DMS114 treated with DMSO at 0.1 percent for 48 hours (cell line): ENCODE data around the gene ARL6IP6.

ENCODE experiments used
- DNase-seq: peaks from one replicate; lab custom pipeline; 2025; ENCODE audit not compliant: unreplicated experiment; lab: John Stamatoyannopoulos, UW

Gene ARL6IP6

GRCh38 chr2:152718076-152718908, at the start of gene ARL6IP6:
ARL6IP6 (plus strand) TSS chr2:152718620; CDS start chr2:152718625, 5 bp downstream.
- peak; percentile 69 for DNase-seq

- no peak for DNase-seq
Observed at GRCh38 chr2:152674334-152674733, 44.1 kb upstream of the ARL6IP6 start.

- DNase-seq, result no peak
Observed at GRCh38 chr2:152676461-152676860, 42.0 kb upstream of the ARL6IP6 start.

- no peak for DNase-seq
Observed at GRCh38 chr2:152678808-152679207, 39.6 kb upstream of the ARL6IP6 start.

- DNase-seq, result no peak
Observed at GRCh38 chr2:152682663-152683062, 35.8 kb upstream of the ARL6IP6 start.

DNA sequence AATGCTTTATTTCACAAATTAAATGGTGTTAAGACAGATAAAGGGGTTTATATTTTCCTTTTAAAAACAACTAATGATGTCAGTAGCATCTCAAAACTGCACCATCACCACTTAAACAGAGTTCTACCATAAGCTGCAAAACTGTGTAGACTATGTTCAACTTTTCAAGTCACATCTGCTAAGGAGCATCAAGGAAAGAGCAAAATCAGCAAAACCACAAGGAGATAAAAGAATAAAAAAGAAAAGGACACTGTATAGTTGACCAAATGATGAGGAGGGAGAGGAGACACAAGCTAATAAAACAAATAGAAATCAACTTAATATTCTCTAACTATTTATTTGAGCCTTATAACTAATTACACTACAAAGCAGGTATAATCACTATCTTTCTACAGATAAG, 35.0 kb upstream of the ARL6IP6 start:
- DNase-seq, result no peak

GRCh38 chr2:152686321-152686720, 32.1 kb upstream of the ARL6IP6 start:
- no peak for DNase-seq

DNA sequence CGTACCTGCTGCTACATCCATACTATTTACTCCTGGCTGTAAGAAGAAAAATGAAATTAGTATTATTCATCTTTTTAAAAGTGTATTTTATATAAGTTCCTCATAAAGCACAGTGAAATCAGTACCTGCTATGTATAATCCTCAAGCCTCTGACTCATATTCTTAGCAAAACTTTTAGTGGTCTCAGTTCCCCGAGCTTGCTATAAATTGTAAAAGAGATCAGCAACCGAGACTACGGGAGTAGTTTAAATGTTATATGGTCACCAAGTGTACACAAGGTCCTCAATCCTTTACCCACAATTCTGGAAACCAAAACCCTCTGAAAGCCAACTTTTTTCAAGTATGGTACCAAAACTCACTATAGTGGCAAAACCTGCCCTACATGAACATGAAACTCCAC, 25.4 kb upstream of the ARL6IP6 start:
- no peak for DNase-seq

GRCh38 chr2:152694161-152694661, 24.2 kb upstream of the ARL6IP6 start:
- DNase-seq, result no peak

GRCh38 chr2:152695763-152696162, 22.7 kb upstream of the ARL6IP6 start:
- DNase-seq, result no peak

DNA sequence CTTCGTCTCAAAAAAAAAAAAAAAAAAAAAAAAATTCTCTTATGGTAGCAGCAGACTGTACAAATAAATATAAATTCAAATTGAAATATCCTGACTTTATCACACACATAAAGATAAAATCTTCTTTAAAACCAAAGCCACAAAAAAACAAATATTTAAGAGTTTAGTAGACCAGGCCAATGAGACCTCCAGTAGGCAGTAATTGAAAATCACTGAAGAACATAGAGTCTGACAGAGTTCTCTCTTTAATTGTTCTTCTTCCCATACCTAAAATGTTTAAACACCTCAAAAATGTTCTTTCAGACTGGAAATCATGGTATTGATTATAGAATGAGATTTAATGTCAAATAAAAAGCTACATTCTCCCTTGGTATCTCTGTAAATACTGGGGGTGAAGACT, 21.9 kb upstream of the ARL6IP6 start:
- DNase-seq, result no peak

DNA sequence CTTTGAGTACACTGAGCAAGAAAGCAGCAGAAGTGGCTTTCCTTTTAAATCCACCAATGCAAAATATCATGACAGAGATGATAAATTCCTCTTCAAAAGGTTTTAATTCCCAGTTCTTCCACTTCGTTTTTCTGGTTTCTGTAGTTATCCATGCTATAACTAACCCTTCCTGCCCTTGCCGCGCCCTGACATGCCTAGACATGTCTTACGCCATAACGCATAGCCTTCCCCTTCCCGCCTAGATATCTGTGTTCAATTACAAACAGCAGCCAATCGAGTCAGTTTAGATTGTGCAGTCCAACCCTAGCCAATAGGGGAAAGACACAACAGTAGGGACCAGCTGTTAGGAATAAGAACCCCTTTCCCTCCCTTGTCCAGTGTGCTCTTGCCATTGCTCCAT, 17.2 kb upstream of the ARL6IP6 start:
- DNase-seq, result no peak

DNA sequence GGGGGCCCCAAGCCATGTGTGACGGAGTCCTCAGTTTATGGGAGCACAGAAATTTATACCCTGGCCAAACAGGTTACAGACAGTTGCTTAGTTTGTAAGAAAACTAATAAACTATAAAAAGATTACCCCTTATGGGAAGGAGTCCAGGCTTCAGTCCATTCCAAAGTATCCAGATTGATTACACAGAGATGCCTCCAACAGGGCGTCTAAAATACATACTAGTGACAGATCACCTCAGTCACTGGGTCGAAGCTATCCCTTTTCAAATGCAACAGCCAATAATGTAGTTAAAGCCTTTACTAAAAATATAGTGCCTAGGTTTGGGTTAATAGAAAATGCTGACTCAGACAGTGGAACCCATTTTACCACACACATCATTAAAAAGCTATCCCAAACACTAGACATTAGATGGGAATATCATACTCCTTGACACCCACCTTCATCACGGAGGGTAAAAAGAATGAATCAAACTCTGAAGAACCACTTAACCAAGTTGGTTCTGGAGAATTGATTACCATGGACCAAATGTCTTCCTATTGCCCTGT, 11.9 kb upstream of the ARL6IP6 start:
- DNase-seq, result no peak

- no peak for DNase-seq
Observed at GRCh38 chr2:152708742-152709141, 9.7 kb upstream of the ARL6IP6 start.

DNA sequence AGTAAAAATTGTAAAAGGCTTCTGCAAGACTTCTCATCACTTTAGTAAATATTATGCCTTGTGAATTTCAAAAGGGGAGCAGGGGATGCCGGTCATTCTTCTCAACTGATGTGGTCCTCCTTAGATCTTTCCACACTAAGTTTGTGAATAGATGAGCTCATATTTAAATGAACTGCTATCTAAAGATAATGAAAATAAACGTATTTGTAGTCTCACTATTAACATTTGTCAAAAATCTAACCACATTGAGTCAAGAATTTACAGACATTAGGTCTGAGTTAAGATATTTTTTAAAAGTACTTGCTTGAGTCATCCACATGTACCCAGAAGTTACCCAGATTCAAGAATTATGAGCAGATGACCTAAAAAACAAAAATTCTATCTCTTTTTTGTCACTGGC, 7.7 kb upstream of the ARL6IP6 start:
- DNase-seq, result no peak

DNA sequence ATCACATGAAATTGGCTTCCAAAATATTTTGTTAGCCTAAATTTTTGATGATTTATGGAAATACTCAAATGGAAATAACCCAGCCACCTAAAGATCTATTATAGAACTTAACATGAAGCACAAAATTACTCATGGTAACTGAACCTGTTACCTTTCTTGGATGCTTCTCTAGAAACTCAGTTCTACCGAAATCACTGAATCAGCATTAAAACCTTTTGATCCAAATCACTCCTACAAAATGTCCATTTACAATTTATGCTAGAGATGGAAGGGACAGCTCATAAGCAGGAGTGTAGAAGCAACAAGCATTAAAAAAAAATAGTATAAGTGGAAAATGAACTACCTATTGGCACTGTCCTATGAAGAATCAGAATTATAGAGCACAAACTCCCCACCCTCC, 3.3 kb upstream of the ARL6IP6 start:
- no peak for DNase-seq

- DNase-seq, result peak; percentile 6
Observed at GRCh38 chr2:152715854-152716428, 2.5 kb upstream of the ARL6IP6 start.

GRCh38 chr2:152716805-152717227, 1.6 kb upstream of the ARL6IP6 start:
- DNase-seq, result no peak

DNA sequence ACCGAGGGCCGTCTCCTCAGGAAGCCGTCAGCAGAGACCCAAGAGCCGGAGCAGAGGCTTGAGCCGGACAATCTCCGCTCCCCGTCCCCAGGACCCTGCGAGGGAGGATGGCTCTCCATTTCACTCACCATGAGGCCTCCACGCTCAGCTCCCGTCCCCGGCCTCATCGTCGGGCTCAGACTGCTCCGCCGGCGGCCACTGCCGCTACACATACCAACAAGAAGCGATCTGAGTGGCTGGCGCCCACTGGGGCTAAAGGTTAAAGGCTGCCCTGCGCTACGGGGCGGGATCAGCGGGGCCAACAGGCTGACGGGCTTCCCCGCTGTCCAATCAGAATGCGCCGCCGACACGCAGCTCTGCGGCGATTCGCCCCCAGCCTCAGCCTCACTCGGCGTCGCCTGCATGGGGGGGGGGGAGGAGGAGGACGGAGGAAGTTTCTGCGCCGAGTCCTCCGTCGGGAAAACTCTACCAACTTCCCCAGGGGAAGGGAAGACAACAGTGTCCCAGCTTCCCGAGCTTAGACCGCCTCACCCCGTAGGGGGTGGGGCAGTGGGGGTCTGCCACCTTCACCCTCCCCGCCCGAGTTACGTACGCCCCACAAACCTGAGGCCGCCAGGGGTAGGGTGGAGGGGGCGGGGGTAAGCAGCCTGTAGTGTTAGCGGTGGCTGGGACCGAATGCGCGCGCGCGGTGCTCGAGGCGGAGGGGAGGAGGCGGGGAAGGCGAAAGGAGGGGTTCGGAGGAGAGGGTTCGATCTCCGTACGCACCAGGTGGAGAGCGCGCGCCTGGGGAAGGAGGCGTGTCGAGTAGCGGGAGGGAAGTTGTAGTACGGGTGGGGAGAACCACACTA, 968 bp upstream of the ARL6IP6 start, which contains the start of gene PRPF40A:
PRPF40A (minus strand) TSS at position 234 of the 848 bp plus-strand sequence; CDS start at position 212, 22 bp downstream.
- DNase-seq, result peak; percentile 81

- DNase-seq, result peak; percentile 20
Observed at GRCh38 chr2:152718909-152719645, 657 bp downstream of the ARL6IP6 start.
